HEK293 (cell line): ENCODE results near the gene MRTFB.

Experiments
- BCL11B ChIP-seq: fragments of 450-650 bp; formaldehyde crosslinking; IDR thresholded peaks from 2 replicates; pipeline ENCODE4 v1.5.1; 2016; ENCODE audit warnings: low read depth, missing biosample characterization, missing genetic modification characterization
- CTCF ChIP-seq: fragments of 450-650 bp; formaldehyde crosslinking; IDR thresholded peaks from 2 replicates; pipeline ENCODE4 v1.5.1; 2016; ENCODE audit warnings: missing biosample characterization, missing genetic modification characterization
- PRDM4 ChIP-seq: fragments of 450-650 bp; formaldehyde crosslinking; IDR thresholded peaks from 2 replicates; pipeline ENCODE4 v1.5.1; 2017; ENCODE audit warnings: missing biosample characterization, missing genetic modification characterization
- REST ChIP-seq: fragments of 450-650 bp; formaldehyde crosslinking; IDR thresholded peaks from 2 replicates; pipeline ENCODE4 v1.5.1; 2016; ENCODE audit warnings: missing biosample characterization, missing genetic modification characterization
- ZNF133 ChIP-seq: fragments of 450-650 bp; formaldehyde crosslinking; IDR thresholded peaks from 2 replicates; pipeline ENCODE4 v1.5.1; 2016; ENCODE audit warnings: missing biosample characterization, missing genetic modification characterization
- ZNF138 ChIP-seq: fragments of 450-650 bp; formaldehyde crosslinking; IDR thresholded peaks from 2 replicates; pipeline ENCODE4 v1.5.1; 2016; ENCODE audit warnings: missing biosample characterization, missing genetic modification characterization, borderline replicate concordance
- ZNF184 ChIP-seq: fragments of 450-650 bp; IDR thresholded peaks from 2 replicates; pipeline ENCODE4 v1.5.1; 2018; ENCODE audit warnings: missing biosample characterization, mild to moderate bottlenecking, missing genetic modification characterization
- ZNF223 ChIP-seq: fragments of 450-650 bp; formaldehyde crosslinking; IDR thresholded peaks from 2 replicates; pipeline ENCODE4 v1.5.1; 2016; ENCODE audit warnings: missing biosample characterization, missing genetic modification characterization

- TF ChIP-seq CTCF (tag by site-specific recombination) (no peak), ZNF184 (tag by site-specific recombination) (no peak), ZNF138 (tag by site-specific recombination) (no peak), PRDM4 (tag by site-specific recombination) (no peak), BCL11B (tag by site-specific recombination) (no peak), ZNF133 (tag by site-specific recombination) (no peak), ZNF223 (tag by site-specific recombination) (no peak), REST (no peak)
Observed at GRCh38 chr16:14309906-14310305, 238.8 kb downstream of the MRTFB start.
